Measurements from ENCODE around the gene LAG3. TPM values are rescaled to one million over a fixed set of nuclear protein-coding genes. Genes with fewer than 3 reads are reported as not detected.

Gene LAG3
- total RNA-seq, 1 experiment from 2014 or later: 3.3 TPM

- H3K4me1 ChIP-seq (ENCODE audit: control insufficient read depth in 1 of 2, insufficient read depth in 2 of 2, low read length in 2 of 2): peaks cover 11 to 26% of the 10 kb centered on the region in 2 experiments; a peak in 3 of 4 replicates
- intact Hi-C loops (cut with micrococcal nuclease): no loop called here
- no peak for ATAC-seq
- TF ChIP-seq YY1 (IDR thresholded peaks at IDR 0.05; ENCODE audit: extremely low read depth, insufficient replicate concordance, low read depth, low read length): no peak
- no peak for TF ChIP-seq RAD21 (IDR thresholded peaks at IDR 0.05; ENCODE audit: low read depth)
- no peak for TF ChIP-seq CTCF (IDR thresholded peaks at IDR 0.05 in 2 of 3, conservative IDR thresholded peaks at IDR 0.05 in 1 of 3; ENCODE audit: borderline replicate concordance in 1 of 3, insufficient read depth in 1 of 3, low read depth in 2 of 3, low read length in 2 of 3)
- no peak for TF ChIP-seq ZNF274 (IDR thresholded peaks at IDR 0.05; ENCODE audit: low read depth, low read length)
- no peak for TF ChIP-seq TCF7L2 (IDR thresholded peaks at IDR 0.05; ENCODE audit: borderline replicate concordance, extremely low read depth, insufficient read depth, insufficient read length)
- TF ChIP-seq MAX (IDR thresholded peaks at IDR 0.05): no peak
- TF ChIP-seq EZH2 (IDR thresholded peaks at IDR 0.05): no peak
- H3K79me2 ChIP-seq (ENCODE audit: insufficient read depth, low read length): no peaks in the 10 kb centered on the region
- RAD21 ChIA-PET (ENCODE audit: low non-redundant PET in 1 of 2, low total read pairs in 2 of 2, uncharacterized antibody in 2 of 2, unreplicated experiment in 2 of 2): no interaction called here
- no peak for DNase-seq (ENCODE audit: low read depth, low spot score)
- H3K9me3 ChIP-seq (ENCODE audit: control insufficient read depth in 1 of 2, insufficient read depth in 1 of 2, low read depth in 1 of 2, low read length in 2 of 2): no peaks in the 10 kb centered on the region
- no peak overlapping the region for H3K4me3 ChIP-seq (replicated peaks in 1 of 2; ENCODE audit: low read depth in 1 of 2, low read length in 2 of 2)
- no peaks in the 10 kb centered on the region for H3K9me2 ChIP-seq (ENCODE audit: insufficient read depth)
- no peak overlapping the region for H3K9ac ChIP-seq (ENCODE audit: low read length)
- no TSS peak for BruUV-seq (replicated peaks)
- no peak overlapping the region for H2AFZ ChIP-seq (ENCODE audit: low read depth, low read length, poor library complexity, severe bottlenecking)
- no peaks in the 10 kb centered on the region for H4K20me1 ChIP-seq (ENCODE audit: insufficient read depth)
- H3K36me3 ChIP-seq (ENCODE audit: control insufficient read depth in 1 of 2, insufficient read depth in 2 of 2, low read length in 2 of 2): no peaks in the 10 kb centered on the region
- no peak overlapping the region for H3K4me2 ChIP-seq (ENCODE audit: low read length)
- no peak overlapping the region for H3K27ac ChIP-seq (ENCODE audit: low read depth, low read length)
- H3K27me3 ChIP-seq (ENCODE audit: insufficient read depth, low read length): no peaks in the 10 kb centered on the region
- POLR2A ChIA-PET: interaction anchor here (0.6 to 1.6 kb wide), 2 partner anchors 14 to 40 kb away, joined by 3 to 8 read pairs; partner anchors contain the start of gene PTMS
- CTCF ChIA-PET: interaction anchor here (0.9 to 2.5 kb wide), 2 partner anchors 14 to 27 kb away, joined by 3 to 16 read pairs; partner anchors contain the start of genes MLF2 and PTMS
Observed at GRCh38 chr12:6780573-6780972, 8.3 kb downstream of the LAG3 start.

Data from HCT116 (cell line).